Adrenal gland (tissue), 12 donors: ENCODE measurements around the gene CREB5. TPM values are rescaled to one million over a fixed set of nuclear protein-coding genes. Genes with fewer than 3 reads are reported as not detected.

Source experiments
- DNase-seq, 7 donors: peaks; one replicate each; pipeline ENCODE4 v3.0.0-alpha.2; 2019 to 2020
- H3K27ac ChIP-seq, 5 donors: fragments of 200-600 bp; sonication (generic) in 4 of 5; 1 replicate in 3 of 5; 2 replicates in 2 of 5; pipeline versions ENCODE4 v1.5.1 to v1.8.0; 2016 to 2020; ENCODE audit warnings: mild to moderate bottlenecking in 1 of 5
- H3K27me3 ChIP-seq: fragments of 200-600 bp; 2 replicates; pipeline ENCODE4 v1.8.0; 2021
- H3K36me3 ChIP-seq, 2 donors: fragments of 200-600 bp; replicated peaks in 1 of 2; 1 replicate in 1 of 2; 2 replicates in 1 of 2; pipeline versions ENCODE4 v1.5.1 to v1.8.0; 2018 to 2022
- H3K4me1 ChIP-seq, 2 donors: fragments of 200-600 bp; replicated peaks in 1 of 2; 1 replicate in 1 of 2; 2 replicates in 1 of 2; pipeline versions ENCODE4 v1.5.1 to v1.8.0; 2018 to 2021
- H3K4me3 ChIP-seq, 4 donors: fragments of 200-600 bp; sonication (generic) in 3 of 4; one replicate each; pipeline ENCODE4 v1.5.1; 2016 to 2018
- H3K9me3 ChIP-seq, 3 donors: fragments of 200-600 bp; sonication (generic) in 1 of 3; replicated peaks in 1 of 3; 1 replicate in 2 of 3; 2 replicates in 1 of 3; pipeline versions ENCODE4 v1.5.1 to v1.8.0; 2016 to 2021
- CTCF ChIP-seq, 6 experiments: fragments of 450-650 bp in 4 of 6; fragments of 200-600 bp in 2 of 6; sonication (generic) in 1 of 6; IDR thresholded peaks; 1 replicate in 5 of 6; 2 replicates in 1 of 6; pipeline versions ENCODE4 v1.5.1 to v1.8.0; 2016 to 2021; ENCODE audit warnings: antibody characterized with exemption in 6 of 6, mild to moderate bottlenecking in 2 of 6, moderate library complexity in 1 of 6
- POLR2A ChIP-seq, 2 donors: fragments of 450-650 bp; IDR thresholded peaks; one replicate each; pipeline ENCODE4 v1.6.1; 2017; ENCODE audit warnings: antibody characterized with exemption in 2 of 2, mild to moderate bottlenecking in 2 of 2, moderate library complexity in 1 of 2
- WGBS, 4 donors: extraction: QIAGEN DNeasy Blood & Tissue Kit in 2 of 4; methylation state at CpG; one replicate each; pipeline versions ENCODE4 v1.1.5 to v1.1.7; 2013 to 2017; 5-methylcytosine and 5-hydroxymethylcytosine counted together
- intact Hi-C, 2 donors: fragments of 100-400 bp; cut with DNase I; formaldehyde crosslinking; loops; one replicate each; pipeline versions ENCODE4 v1.14.1 to v1.15.0; 2022 to 2023
- polyA plus RNA-seq, 3 donors: library from polyadenylated mRNA; stranded (reverse); fragments of 200-250 nt in 2 of 3; fragments of 350-450 nt in 1 of 3; fragmentation: Illumina TruSeq in 1 of 3; extraction: RNeasy Lipid Tissue Mini Kit (QIAGEN cat#74804) in 1 of 3; gene quantifications; one replicate each; pipeline ENCODE4 v1.2.3, GENCODE V29; 2013 to 2014
- total RNA-seq, 9 donors: library from RNA; depleted of rRNA in 4 of 9; stranded (reverse); fragments of >200 nt in 4 of 9; fragments of 120-200 nt in 1 of 9; fragmentation: NEBNext Ultra II Directional in 1 of 9; extraction: Animal tissue kit (Norgen Biotek cat#: 25700) in 1 of 9; gene quantifications; one replicate each; pipeline versions ENCODE4 v1.1.0 to v1.2.4, GENCODE V29; 2013 to 2023
- donor health status: healthy with polysubstance abuse.
- donor health status: Bipolar disorder and iron deficiency.
- donor health status: DM: yes; HTN: yes; CAD: no.
- donor health status: DM: no; HTN: no; CAD: no.
- donor health status: DM: no; HTN: no; CAD: no.
- donor health status: DM: yes; HTN: yes; CAD: no.

CREB5 gene
- total and polyA plus RNA-seq, 12 donors: 0.69 to 5.4 (median 1.3) TPM

GRCh38 chr7:28470344-28470743, 58.0 kb downstream of the CREB5 start:
- no peak for DNase-seq
- H3K27me3 ChIP-seq: no peaks in the 10 kb centered on the region
- TF ChIP-seq CTCF (IDR thresholded peaks at IDR 0.05) (no peak), POLR2A (IDR thresholded peaks at IDR 0.05) (no peak)
- no peaks in the 10 kb centered on the region for H3K36me3 ChIP-seq
- WGBS, 4 donors: 79 to 92% (median 86%) methylated on average over 1 of the region's 1 CpG
- intact Hi-C loops: no loop called here
- no peak overlapping the region for H3K27ac ChIP-seq
- H3K9me3 ChIP-seq: no peaks in the 10 kb centered on the region
- H3K4me1 ChIP-seq: no peaks in the 10 kb centered on the region
- no peak overlapping the region for H3K4me3 ChIP-seq

- H3K4me1 ChIP-seq: no peaks in the 10 kb centered on the region
- no peaks in the 10 kb centered on the region for H3K27me3 ChIP-seq
- intact Hi-C loops: no loop called here
- no peak for DNase-seq
- H3K36me3 ChIP-seq: no peaks in the 10 kb centered on the region
- H3K9me3 ChIP-seq: no peaks in the 10 kb centered on the region
- H3K4me3 ChIP-seq: no peak overlapping the region
- no peak for TF ChIP-seq CTCF (IDR thresholded peaks at IDR 0.05)
- TF ChIP-seq POLR2A (IDR thresholded peaks at IDR 0.05): no peak
- no peak overlapping the region for H3K27ac ChIP-seq
- 62 to 71% (median 65%) methylated on average over 4 to 6 of the region's 6 CpGs for WGBS, 4 donors
Measured at GRCh38 chr7:28472332-28472731, 60.0 kb downstream of the CREB5 start.

- Histone ChIP-seq H3K9me3 (no peaks in the 10 kb centered on the region), H3K27me3 (no peaks in the 10 kb centered on the region), H3K4me1 (no peaks in the 10 kb centered on the region), H3K27ac (no peak overlapping the region), H3K36me3 (no peaks in the 10 kb centered on the region), H3K4me3 (no peak overlapping the region)
- WGBS, 4 donors: 66 to 75% (median 70%) methylated on average over 8 of the region's 8 CpGs
- DNase-seq: no peak
- TF ChIP-seq POLR2A (IDR thresholded peaks at IDR 0.05): no peak
- TF ChIP-seq CTCF (IDR thresholded peaks at IDR 0.05): no peak
- intact Hi-C loops: no loop called here
Measured at GRCh38 chr7:28473571-28474281, 61.4 kb downstream of the CREB5 start.

- intact Hi-C loops: no loop called here
- H3K27ac ChIP-seq: no peak overlapping the region
- H3K36me3 ChIP-seq: no peaks in the 10 kb centered on the region
- H3K4me3 ChIP-seq: no peak overlapping the region
- H3K4me1 ChIP-seq: no peaks in the 10 kb centered on the region
- no peak for DNase-seq
- TF ChIP-seq POLR2A (IDR thresholded peaks at IDR 0.05) (no peak), CTCF (IDR thresholded peaks at IDR 0.05) (no peak)
- H3K9me3 ChIP-seq: no peaks in the 10 kb centered on the region
- no peaks in the 10 kb centered on the region for H3K27me3 ChIP-seq
- whole genome bisulfite sequencing, 4 donors: 69 to 79% (median 74%) methylated on average over 8 of the region's 8 CpGs
Measured at GRCh38 chr7:28474282-28474638, 61.9 kb downstream of the CREB5 start.
